B cell (primary cell): ENCODE data around the gene TMEM115. TPM values are rescaled to one million over a fixed set of nuclear protein-coding genes. Genes with fewer than 3 reads are reported as not detected.

Experiments
- ATAC-seq: fragments of 200-7000 bp; cut with Tn5 transposase; one replicate; pipeline ENCODE4 v1.10.0; 2021; ENCODE audit warnings: low read depth, mild to moderate bottlenecking, moderate number of reproducible peaks, moderate library complexity
- CTCF ChIA-PET: fragments of 350-600 bp; sonication (Branson Sonifier 250); formaldehyde crosslinking; loops from one replicate; lab custom pipeline; 2021; ENCODE audit warnings: antibody characterized with exemption, inconsistent platforms; lab: Charles Lee
- POLR2A ChIA-PET: fragments of 350-600 bp; sonication (Branson Sonifier 250); formaldehyde crosslinking; loops from one replicate; lab custom pipeline; 2021; ENCODE audit warnings: antibody characterized with exemption; lab: Charles Lee
- DNase-seq: peaks from one replicate; pipeline ENCODE4 v3.0.0; 2013
- H2AFZ ChIP-seq: 2 replicates; pipeline ENCODE4 v1.6.1; 2012; ENCODE audit warnings: mild to moderate bottlenecking, low read depth, low read length; ENCODE audit not compliant: insufficient read depth, poor library complexity, severe bottlenecking
- H3K27ac ChIP-seq, 2 donors: 1 replicate in 1 of 2; 2 replicates in 1 of 2; pipeline ENCODE4 v1.5.1; 2012 to 2013; ENCODE audit warnings: low read length in 2 of 2, mild to moderate bottlenecking in 2 of 2, moderate library complexity in 1 of 2
- H3K27me3 ChIP-seq, 4 experiments: fragments of 200-600 bp in 1 of 4; sonication (generic) in 1 of 4; replicated peaks in 1 of 4; 1 replicate in 2 of 4; 2 replicates in 2 of 4; pipeline versions ENCODE4 v1.6.1 to v1.7.0; 2013 to 2016; ENCODE audit warnings: low read length in 3 of 4, mild to moderate bottlenecking in 2 of 4, mixed read lengths in 1 of 4, moderate library complexity in 1 of 4; ENCODE audit not compliant: insufficient read depth in 4 of 4, control insufficient read depth in 3 of 4; ENCODE audit errors: control extremely low read depth in 1 of 4
- H3K36me3 ChIP-seq, 2 experiments: replicated peaks in 1 of 2; 1 replicate in 1 of 2; 2 replicates in 1 of 2; pipeline versions ENCODE4 v1.6.1 to v1.7.1; 2013; ENCODE audit warnings: low read length in 1 of 2; ENCODE audit not compliant: insufficient read depth in 2 of 2, control insufficient read depth in 1 of 2; ENCODE audit errors: control extremely low read depth in 1 of 2, extremely low read depth in 1 of 2
- H3K4me1 ChIP-seq, 2 donors: fragments of 200-600 bp in 1 of 2; sonication (generic) in 1 of 2; 1 replicate in 1 of 2; 2 replicates in 1 of 2; pipeline versions ENCODE4 v1.5.1 to v1.6.1; 2013 to 2017; ENCODE audit warnings: low read length in 2 of 2; ENCODE audit not compliant: control insufficient read depth in 2 of 2, insufficient read depth in 2 of 2
- H3K4me2 ChIP-seq: replicated peaks from 2 replicates; pipeline ENCODE3; 2012; ENCODE audit warnings: mild to moderate bottlenecking, low read depth, low read length; ENCODE audit not compliant: poor library complexity, severe bottlenecking
- H3K4me3 ChIP-seq, 5 experiments: fragments of 200-600 bp in 1 of 5; sonication (generic) in 1 of 5; 1 replicate in 3 of 5; 2 replicates in 2 of 5; pipeline versions ENCODE4 v1.5.1 to v1.7.0; 2011 to 2016; ENCODE audit warnings: low read length in 4 of 5, mild to moderate bottlenecking in 4 of 5, low read depth in 2 of 5, control low read depth in 1 of 5, moderate library complexity in 1 of 5; ENCODE audit not compliant: insufficient read depth in 1 of 5; ENCODE audit errors: control extremely low read depth in 1 of 5, extremely low read depth in 1 of 5
- H3K79me2 ChIP-seq: fragments of 200-600 bp; sonication (generic); one replicate; pipeline ENCODE4 v1.6.0; 2016; ENCODE audit warnings: low read length; ENCODE audit not compliant: control insufficient read depth, insufficient read depth
- H3K9ac ChIP-seq: fragments of 200-600 bp; sonication (generic); 2 replicates; pipeline ENCODE4 v1.6.1; 2017; ENCODE audit warnings: mild to moderate bottlenecking, low read length, moderate library complexity
- H3K9me3 ChIP-seq, 3 donors: one replicate each; pipeline versions ENCODE4 v1.6.1 to v1.7.1; 2013; ENCODE audit warnings: low read length in 2 of 3; ENCODE audit not compliant: control insufficient read depth in 2 of 3, insufficient read depth in 1 of 3; ENCODE audit errors: control extremely low read depth in 1 of 3
- H4K20me1 ChIP-seq: 2 replicates; pipeline ENCODE4 v1.6.0; 2012; ENCODE audit warnings: mild to moderate bottlenecking, low read length; ENCODE audit not compliant: insufficient read depth, control insufficient read depth, poor library complexity, severe bottlenecking
- H3K27ac Mint-ChIP-seq: one replicate; pipeline ENCODE4 v1.8.0; 2021; ENCODE audit warnings: mixed read lengths
- H3K27me3 Mint-ChIP-seq: one replicate; pipeline ENCODE4 v1.8.0; 2021; ENCODE audit warnings: mixed read lengths
- H3K4me1 Mint-ChIP-seq: one replicate; pipeline ENCODE4 v1.8.0; 2021; ENCODE audit warnings: mixed read lengths
- H3K4me3 Mint-ChIP-seq: one replicate; pipeline ENCODE4 v1.8.0; 2021; ENCODE audit warnings: mixed read lengths
- H3K9me3 Mint-ChIP-seq: one replicate; pipeline ENCODE4 v1.8.0; 2022; ENCODE audit warnings: mixed read lengths; ENCODE audit not compliant: insufficient read depth
- EZH2 ChIP-seq: IDR thresholded peaks from 2 replicates; pipeline ENCODE4 v1.6.1; 2012; ENCODE audit warnings: borderline replicate concordance, low read depth, mild to moderate bottlenecking, moderate library complexity, low read length; ENCODE audit not compliant: insufficient read depth, poor library complexity, severe bottlenecking
- WGBS: methylation state at CpG from one replicate; pipeline ENCODE4 v1.1.5; 2013; ENCODE audit warnings: missing lambda C conversion rate; ENCODE audit not compliant: insufficient coverage; 5-methylcytosine and 5-hydroxymethylcytosine counted together
- intact Hi-C: fragments of 100-400 bp; cut with micrococcal nuclease; formaldehyde crosslinking; loops from one replicate; pipeline ENCODE4 v1.10.0; 2022
- polyA plus RNA-seq: library from polyadenylated mRNA; depleted of rRNA; stranded (reverse); fragments of >200 nt; gene quantifications from 2 replicates; pipeline ENCODE4 v1.2.3, GENCODE V29; 2012
- total RNA-seq, 2 donors: library from RNA; stranded (reverse); fragments of 120-200 nt in 1 of 2; gene quantifications; 1 replicate in 1 of 2; 2 replicates in 1 of 2; pipeline versions ENCODE4 v1.2.3 to v1.2.4, GENCODE V29; 2013 to 2022
- TF ChIP-seq, protein P1 (sequence below): fragments of 200-600 bp; IDR thresholded peaks from one replicate; pipeline ENCODE4 v1.8.0; 2022; ENCODE audit warnings: antibody characterized with exemption, mild to moderate bottlenecking

TMEM115 gene
- total and polyA plus RNA-seq, 2 donors (not counting 1 experiment from before 2014, with no cell fraction given): 19.8 to 27.2 TPM

DNA sequence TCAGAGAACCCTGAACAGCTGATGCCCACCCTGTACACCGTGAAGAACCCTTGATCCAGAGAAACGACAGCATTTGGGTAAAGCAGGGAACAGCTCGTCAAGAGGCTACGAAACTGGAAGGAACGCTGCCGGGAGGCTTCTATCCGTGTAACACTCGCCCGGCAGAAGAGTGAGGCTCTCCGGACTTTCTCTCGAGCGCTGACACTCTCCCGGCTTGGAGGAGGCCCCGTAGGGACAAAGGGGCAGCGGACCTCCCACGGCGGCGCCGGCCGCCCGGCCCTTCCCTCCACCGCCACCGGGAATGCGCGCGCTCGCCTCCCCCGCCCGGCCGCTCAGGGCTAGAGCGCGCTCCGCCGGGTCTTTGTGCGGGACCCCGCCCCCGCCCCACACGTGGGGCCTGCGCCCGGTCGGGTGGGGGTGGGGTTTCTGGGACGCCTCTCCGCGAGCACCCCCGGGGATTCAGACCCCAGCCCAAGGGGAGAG, 38.4 kb downstream of the TMEM115 start:
- Histone ChIP-seq H3K79me2 (peaks cover 1% of the 10 kb centered on the region), H3K36me3 (peaks cover 0 to 11% of the 10 kb centered on the region in 2 experiments), H3K4me3 (peak overlapping the region; percentile 65 to 95 (median 80)), H3K9me3 (peaks cover 0 to 3% (median 0%) of the 10 kb centered on the region in 3 donors), H3K4me1 (peaks cover 25 to 62% of the 10 kb centered on the region in 2 donors), H3K4me2 (peak overlapping the region; percentile 95), H2AFZ (peak overlapping the region; percentile 99), H3K27me3 (no peaks in the 10 kb centered on the region), H3K27ac (peak overlapping the region; percentile 27 to 96), H3K9ac (peak overlapping the region; percentile 96), H4K20me1 (no peaks in the 10 kb centered on the region)
- DNase-seq: no peak
- no peak for TF ChIP-seq EZH2
- TF ChIP-seq, protein P1, sequence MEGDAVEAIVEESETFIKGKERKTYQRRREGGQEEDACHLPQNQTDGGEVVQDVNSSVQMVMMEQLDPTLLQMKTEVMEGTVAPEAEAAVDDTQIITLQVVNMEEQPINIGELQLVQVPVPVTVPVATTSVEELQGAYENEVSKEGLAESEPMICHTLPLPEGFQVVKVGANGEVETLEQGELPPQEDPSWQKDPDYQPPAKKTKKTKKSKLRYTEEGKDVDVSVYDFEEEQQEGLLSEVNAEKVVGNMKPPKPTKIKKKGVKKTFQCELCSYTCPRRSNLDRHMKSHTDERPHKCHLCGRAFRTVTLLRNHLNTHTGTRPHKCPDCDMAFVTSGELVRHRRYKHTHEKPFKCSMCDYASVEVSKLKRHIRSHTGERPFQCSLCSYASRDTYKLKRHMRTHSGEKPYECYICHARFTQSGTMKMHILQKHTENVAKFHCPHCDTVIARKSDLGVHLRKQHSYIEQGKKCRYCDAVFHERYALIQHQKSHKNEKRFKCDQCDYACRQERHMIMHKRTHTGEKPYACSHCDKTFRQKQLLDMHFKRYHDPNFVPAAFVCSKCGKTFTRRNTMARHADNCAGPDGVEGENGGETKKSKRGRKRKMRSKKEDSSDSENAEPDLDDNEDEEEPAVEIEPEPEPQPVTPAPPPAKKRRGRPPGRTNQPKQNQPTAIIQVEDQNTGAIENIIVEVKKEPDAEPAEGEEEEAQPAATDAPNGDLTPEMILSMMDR: no peak
- intact Hi-C loops: loop anchor here (1.0 to 5.0 kb wide), 6 partner anchors 16 to 126 kb away; partner anchors contain the start of genes GNAI2, HYAL3, IFRD2 and NAA80
- Mint-ChIP-seq H3K27ac (peak overlapping the region; percentile 92), H3K9me3 (no peaks in the 10 kb centered on the region), H3K4me1 (peaks cover 53% of the 10 kb centered on the region), H3K27me3 (no peaks in the 10 kb centered on the region), H3K4me3 (peak overlapping the region; percentile 98)
- peak; percentile 66 for ATAC-seq
- CTCF ChIA-PET: interaction anchor here (0.7 to 1.1 kb wide), 8 partner anchors 16 to 289 kb away, joined by 3 to 9 read pairs (median 3); partner anchors contain the start of genes CYB561D2, HYAL3, IFRD2 and NAA80
- POLR2A ChIA-PET: interaction anchor here (0.6 to 2.3 kb wide), 6 partner anchors 16 to 1736 kb away, joined by 3 to 24 read pairs (median 6); partner anchors contain the start of genes HYAL3, IFRD2 and NAA80
- under 1% methylated on average over 45 of the region's 45 CpGs for WGBS
